ENCODE results near the gene TET3.

GRCh38 chr2:73970141-73970803 is 14.4 kb upstream of the TET3 start:
- TF ChIP-seq EZH2 (IDR thresholded peaks at IDR 0.05; ENCODE audit: low read depth): no peak
- no peak for TF ChIP-seq CTCF (conservative IDR thresholded peaks at IDR 0.05)
